Stomach smooth muscle (tissue), 2 donors: ENCODE data around the gene ALG9.
A peak's percentile ranks its signal among the peaks of the same experiment; 100 is the strongest.

Source experiments
- H3K27ac ChIP-seq: one replicate; pipeline ENCODE4 v1.7.0; 2013; ENCODE audit warnings: mild to moderate bottlenecking, low read length, inconsistent platforms
- H3K27me3 ChIP-seq, 2 donors: one replicate each; pipeline ENCODE4 v1.7.0; 2013; ENCODE audit warnings: low read length in 2 of 2; ENCODE audit not compliant: insufficient read depth in 2 of 2, control insufficient read depth in 1 of 2
- H3K36me3 ChIP-seq, 2 donors: one replicate each; pipeline ENCODE4 v1.7.0; 2013; ENCODE audit warnings: low read length in 2 of 2; ENCODE audit not compliant: control insufficient read depth in 2 of 2, insufficient read depth in 2 of 2
- H3K4me1 ChIP-seq: one replicate; pipeline ENCODE4 v1.7.0; 2013; ENCODE audit warnings: low read length; ENCODE audit not compliant: control insufficient read depth, insufficient read depth
- H3K4me3 ChIP-seq, 2 donors: one replicate each; pipeline ENCODE4 v1.7.0; 2013; ENCODE audit warnings: low read length in 2 of 2
- H3K9ac ChIP-seq, 2 donors: one replicate each; pipeline ENCODE4 v1.7.0; 2013; ENCODE audit warnings: low read length in 2 of 2, mild to moderate bottlenecking in 1 of 2
- H3K9me3 ChIP-seq, 2 donors: one replicate each; pipeline ENCODE4 v1.7.0; 2013; ENCODE audit warnings: low read length in 2 of 2; ENCODE audit not compliant: control insufficient read depth in 2 of 2
- donor health status: healthy.
- donor health status: Pancreatic carcinoma.

The ALG9 gene

GRCh38 chr11:111879637-111879960 is 8.2 kb upstream of the ALG9 start:
- peaks cover 8% of the 10 kb centered on the region for H3K4me1 ChIP-seq
- H3K27me3 ChIP-seq: no peaks in the 10 kb centered on the region
- no peaks in the 10 kb centered on the region for H3K9me3 ChIP-seq
- peak overlapping the region; percentile 82 to 99 for H3K9ac ChIP-seq
- peak overlapping the region; percentile 99 for H3K27ac ChIP-seq
- H3K4me3 ChIP-seq: peak overlapping the region; percentile 79 to 94
- H3K36me3 ChIP-seq: peaks cover 0 to 4% of the 10 kb centered on the region in 2 donors

- Histone ChIP-seq H3K9ac (peak within 1 kb of the TSS; percentile 82 to 99), H3K4me3 (peak within 1 kb of the TSS; percentile 79 to 94), H3K36me3 (peaks cover 0 to 4% of the 10 kb centered on the region in 2 donors), H3K4me1 (peaks cover 8% of the 10 kb centered on the region), H3K27me3 (no peaks in the 10 kb centered on the region), H3K9me3 (no peaks in the 10 kb centered on the region), H3K27ac (peak within 1 kb of the TSS; percentile 99)
Observed at GRCh38 chr11:111878849-111879636, 7.7 kb upstream of the ALG9 start, which contains the start of the genes CFAP68 and FDXACB1. Gene CFAP68, plus strand, starts transcription at chr11:111879541. Its CDS starts 20 bp downstream, at chr11:111879561. Gene FDXACB1, minus strand, starts transcription at chr11:111879165. Its CDS starts 33 bp downstream, at chr11:111879132.

- H3K9ac ChIP-seq: peak overlapping the region; percentile 82 to 99
- peak overlapping the region; percentile 79 to 94 for H3K4me3 ChIP-seq
- peaks cover 8% of the 10 kb centered on the region for H3K4me1 ChIP-seq
- peaks cover 0 to 4% of the 10 kb centered on the region in 2 donors for H3K36me3 ChIP-seq
- H3K27ac ChIP-seq: peak overlapping the region; percentile 99
- no peaks in the 10 kb centered on the region for H3K9me3 ChIP-seq
- H3K27me3 ChIP-seq: no peaks in the 10 kb centered on the region
Observed at GRCh38 chr11:111878385-111878848, 7.0 kb upstream of the ALG9 start.

- Histone ChIP-seq H3K27ac (peak overlapping the region; percentile 78), H3K4me1 (no peaks in the 10 kb centered on the region), H3K36me3 (peaks cover 6 to 12% of the 10 kb centered on the region in 2 donors), H3K9ac (peak overlapping the region; percentile 85), H3K9me3 (no peaks in the 10 kb centered on the region), H3K27me3 (no peaks in the 10 kb centered on the region), H3K4me3 (peak overlapping the region; percentile 80 to 90)
Observed at GRCh38 chr11:111871693-111872161, 346 bp upstream of the ALG9 start.

GRCh38 chr11:111870522-111870885 is 877 bp downstream of the ALG9 start:
- Histone ChIP-seq H3K9me3 (no peaks in the 10 kb centered on the region), H3K9ac (peak overlapping the region; percentile 85), H3K27ac (no peak overlapping the region), H3K4me3 (peak overlapping the region; percentile 80 to 90), H3K4me1 (no peaks in the 10 kb centered on the region), H3K36me3 (peaks cover 8 to 18% of the 10 kb centered on the region in 2 donors), H3K27me3 (no peaks in the 10 kb centered on the region)

GRCh38 chr11:111870113-111870512 is 1.3 kb downstream of the ALG9 start:
- Histone ChIP-seq H3K27me3 (no peaks in the 10 kb centered on the region), H3K4me3 (peak overlapping the region in 1 of 2 donors; percentile 90), H3K27ac (no peak overlapping the region), H3K4me1 (no peaks in the 10 kb centered on the region), H3K9ac (no peak overlapping the region), H3K36me3 (peaks cover 5 to 22% of the 10 kb centered on the region in 2 donors), H3K9me3 (no peaks in the 10 kb centered on the region)

- Histone ChIP-seq H3K9me3 (no peaks in the 10 kb centered on the region), H3K36me3 (peaks cover 28 to 31% of the 10 kb centered on the region in 2 donors), H3K27ac (no peak overlapping the region), H3K9ac (no peak overlapping the region), H3K27me3 (no peaks in the 10 kb centered on the region), H3K4me1 (no peaks in the 10 kb centered on the region), H3K4me3 (no peak overlapping the region)
Observed at GRCh38 chr11:111860257-111860656, 11.1 kb downstream of the ALG9 start.

- peaks cover 30 to 32% of the 10 kb centered on the region in 2 donors for H3K36me3 ChIP-seq
Observed at GRCh38 chr11:111855506-111855905, 15.9 kb downstream of the ALG9 start.

GRCh38 chr11:111852103-111852502 is 19.3 kb downstream of the ALG9 start:
- Histone ChIP-seq H3K27ac (no peak overlapping the region), H3K4me1 (no peaks in the 10 kb centered on the region), H3K4me3 (no peak overlapping the region), H3K36me3 (peaks cover 10 to 15% of the 10 kb centered on the region in 2 donors), H3K27me3 (no peaks in the 10 kb centered on the region), H3K9me3 (no peaks in the 10 kb centered on the region), H3K9ac (no peak overlapping the region)

More at GRCh38 chr11:111855506-111855905, 15.9 kb downstream of the ALG9 start:
- Histone ChIP-seq H3K27me3 (no peaks in the 10 kb centered on the region), H3K9me3 (no peaks in the 10 kb centered on the region), H3K4me1 (no peaks in the 10 kb centered on the region), H3K27ac (no peak overlapping the region), H3K9ac (no peak overlapping the region), H3K4me3 (no peak overlapping the region)

- no peak overlapping the region for H3K4me3 ChIP-seq
- peaks cover 10 to 16% of the 10 kb centered on the region in 2 donors for H3K36me3 ChIP-seq
- H3K9ac ChIP-seq: no peak overlapping the region
- H3K9me3 ChIP-seq: no peaks in the 10 kb centered on the region
- H3K27ac ChIP-seq: no peak overlapping the region
- H3K27me3 ChIP-seq: no peaks in the 10 kb centered on the region
- no peaks in the 10 kb centered on the region for H3K4me1 ChIP-seq
Observed at GRCh38 chr11:111851636-111852035, 19.7 kb downstream of the ALG9 start.

- no peak overlapping the region for H3K27ac ChIP-seq
- H3K27me3 ChIP-seq: no peaks in the 10 kb centered on the region
- H3K36me3 ChIP-seq: peaks cover 10 to 18% of the 10 kb centered on the region in 2 donors
- H3K9ac ChIP-seq: no peak overlapping the region
- no peaks in the 10 kb centered on the region for H3K4me1 ChIP-seq
- no peak overlapping the region for H3K4me3 ChIP-seq
- H3K9me3 ChIP-seq: no peaks in the 10 kb centered on the region
Observed at GRCh38 chr11:111851067-111851466, 20.3 kb downstream of the ALG9 start.
